OCI-LY7 (cell line): ENCODE data around the gene LRRC73. TPM values are rescaled to one million over a fixed set of nuclear protein-coding genes. Genes with fewer than 3 reads are reported as not detected.

Experiments
- BruUV-seq: library from RNA; stranded (reverse); fragments of 400-500 nt; replicated peaks from 2 replicates; lab custom pipeline; 2021; lab: Mats Ljungman, UMichigan
- CTCF ChIA-PET: fragments of 300-600 bp; sonication (Branson Sonifier 250); formaldehyde crosslinking; loops from one replicate; lab custom pipeline; 2022; ENCODE audit warnings: antibody characterized with exemption; ENCODE audit not compliant: unreplicated experiment; lab: Charles Lee
- POLR2A ChIA-PET: fragments of 300-600 bp; sonication (Branson Sonifier 250); formaldehyde crosslinking; loops from one replicate; lab custom pipeline; 2022; ENCODE audit warnings: antibody characterized with exemption; lab: Charles Lee
- DNase-seq: peaks from one replicate; pipeline ENCODE4 v3.0.0-alpha.2; 2015; ENCODE audit warnings: low spot score
- H2AFZ ChIP-seq: fragments of 200-600 bp; sonication (generic), shearing (Covaris generic); 2 replicates; pipeline ENCODE4 v1.6.1; 2014; ENCODE audit warnings: mild to moderate bottlenecking, antibody characterized with exemption, low read length, moderate library complexity
- H3K27ac ChIP-seq: fragments of 200-600 bp; sonication (generic); 2 replicates; pipeline ENCODE4 v1.5.1; 2014; ENCODE audit warnings: mixed run types, low read depth, mild to moderate bottlenecking, moderate library complexity, low read length, inconsistent platforms; ENCODE audit not compliant: poor library complexity, severe bottlenecking
- H3K36me3 ChIP-seq: fragments of 200-600 bp; sonication (generic); 2 replicates; pipeline ENCODE4 v1.6.1; 2014; ENCODE audit warnings: mild to moderate bottlenecking, antibody characterized with exemption, low read length, moderate library complexity, mixed read lengths; ENCODE audit not compliant: insufficient read depth
- H3K4me1 ChIP-seq: fragments of 200-600 bp; sonication (generic); 2 replicates; pipeline ENCODE4 v1.5.1; 2014; ENCODE audit warnings: mild to moderate bottlenecking, low read length; ENCODE audit not compliant: insufficient read depth, poor library complexity, severe bottlenecking
- H3K4me2 ChIP-seq: fragments of 200-600 bp; sonication (generic); 2 replicates; pipeline ENCODE4 v1.6.1; 2014; ENCODE audit warnings: mild to moderate bottlenecking, low read length
- H3K4me3 ChIP-seq: fragments of 200-600 bp; sonication (generic); 2 replicates; pipeline ENCODE4 v1.5.1; 2014; ENCODE audit warnings: mild to moderate bottlenecking, low read depth, low read length; ENCODE audit not compliant: poor library complexity, severe bottlenecking
- H3K79me2 ChIP-seq: fragments of 200-600 bp; sonication (generic); 2 replicates; pipeline ENCODE4 v1.6.1; 2016; ENCODE audit warnings: low read depth, mild to moderate bottlenecking, low read length, moderate library complexity, mixed read lengths; ENCODE audit not compliant: insufficient read depth
- H3K9me2 ChIP-seq: fragments of 200-600 bp; sonication (generic); 2 replicates; pipeline ENCODE4 v1.6.1; 2016; ENCODE audit warnings: mild to moderate bottlenecking, low read length, mixed read lengths; ENCODE audit not compliant: insufficient read depth
- H3K9me3 ChIP-seq: fragments of 200-600 bp; sonication (generic); 2 replicates; pipeline ENCODE4 v1.6.1; 2014; ENCODE audit warnings: mild to moderate bottlenecking, mixed run types, low read length, mixed read lengths
- H4K20me1 ChIP-seq: fragments of 200-600 bp; sonication (generic); 2 replicates; pipeline ENCODE4 v1.6.1; 2014; ENCODE audit warnings: mild to moderate bottlenecking, antibody characterized with exemption, low read length, moderate library complexity, mixed read lengths; ENCODE audit not compliant: insufficient read depth
- CTCF ChIP-seq: fragments of 200-600 bp; sonication (generic); conservative IDR thresholded peaks from 2 replicates; pipeline ENCODE4 v1.5.1; 2014; ENCODE audit warnings: mild to moderate bottlenecking, antibody characterized with exemption, low read length, moderate library complexity, mixed read lengths
- EZH2phosphoT487 ChIP-seq: fragments of 200-600 bp; sonication (generic); IDR thresholded peaks from 2 replicates; pipeline ENCODE4 v1.6.1; 2018; ENCODE audit warnings: low read depth, borderline replicate concordance, mild to moderate bottlenecking, mixed run types, antibody characterized with exemption, low read length, moderate library complexity, mixed read lengths
- intact Hi-C: fragments of 100-400 bp; cut with micrococcal nuclease; formaldehyde crosslinking; loops from one replicate; pipeline ENCODE4 v1.10.0; 2022; ENCODE audit not compliant: unreplicated experiment
- total RNA-seq, 2 experiments: library from RNA; depleted of rRNA in 1 of 2; stranded (reverse); fragments of >200 nt in 1 of 2; shearing (Covaris generic) in 1 of 2; gene quantifications; 2 replicates each; pipeline ENCODE4 v1.2.3, GENCODE V29; 2014 to 2022

The LRRC73 gene
- total RNA-seq, 2 experiments from 2014 or later: 0.19 to 0.25 TPM

- no peak overlapping the region for H2AFZ ChIP-seq
- H3K79me2 ChIP-seq: no peaks in the 10 kb centered on the region
- POLR2A ChIA-PET: interaction anchor here (0.9 to 1.0 kb wide), 2 partner anchors 13 to 51 kb away, joined by 3 read pairs; no protein-coding TSS in a partner anchor
- no peak overlapping the region for H3K4me2 ChIP-seq
- H3K9me3 ChIP-seq: no peaks in the 10 kb centered on the region
- no peaks in the 10 kb centered on the region for H3K9me2 ChIP-seq
- H3K4me3 ChIP-seq: no peak overlapping the region
- CTCF ChIA-PET: no interaction called here
- TF ChIP-seq EZH2phosphoT487 (no peak), CTCF (no peak)
- no peaks in the 10 kb centered on the region for H3K4me1 ChIP-seq
- intact Hi-C loops: loop anchor here (10.0 kb wide), 1 partner anchor 429 kb away; the partner anchor contains the start of gene PTK7
- no TSS peak for BruUV-seq
- no peak for DNase-seq
- H3K36me3 ChIP-seq: peaks cover 56% of the 10 kb centered on the region
- H3K27ac ChIP-seq: no peak overlapping the region
- H4K20me1 ChIP-seq: no peaks in the 10 kb centered on the region
Observed at GRCh38 chr6:43503443-43503842, 6.7 kb downstream of the LRRC73 start.

- CTCF ChIA-PET: no interaction called here
- POLR2A ChIA-PET: interaction anchor here (0.9 kb wide), 1 partner anchor 50 kb away, joined by 3 read pairs; no protein-coding TSS in a partner anchor
Observed at GRCh38 chr6:43502666-43503065, 7.5 kb downstream of the LRRC73 start.

More at GRCh38 chr6:43502666-43503065, 7.5 kb downstream of the LRRC73 start:
- no peaks in the 10 kb centered on the region for H3K4me1 ChIP-seq
- H3K9me3 ChIP-seq: no peaks in the 10 kb centered on the region
- BruUV-seq: no TSS peak
- intact Hi-C loops: loop anchor here (10.0 kb wide), 1 partner anchor 428 kb away; the partner anchor contains the start of gene PTK7
- H3K27ac ChIP-seq: no peak overlapping the region
- H3K79me2 ChIP-seq: no peaks in the 10 kb centered on the region
- no peaks in the 10 kb centered on the region for H4K20me1 ChIP-seq
- DNase-seq: no peak
- no peak overlapping the region for H2AFZ ChIP-seq
- H3K36me3 ChIP-seq: peaks cover 61% of the 10 kb centered on the region
- H3K4me2 ChIP-seq: no peak overlapping the region
- no peaks in the 10 kb centered on the region for H3K9me2 ChIP-seq
- no peak for TF ChIP-seq EZH2phosphoT487
- TF ChIP-seq CTCF: no peak
- no peak overlapping the region for H3K4me3 ChIP-seq
